ENCODE measurements around the gene PLOD2. TPM values are rescaled to one million over a fixed set of nuclear protein-coding genes. Genes with fewer than 3 reads are reported as not detected.

Gene PLOD2
- total and polyA plus RNA-seq, 2 of the 8 experiments (the other 6 are each of a cell fraction or from before 2014, with no cell fraction given), result 4.0 to 28.7 TPM

DNA sequence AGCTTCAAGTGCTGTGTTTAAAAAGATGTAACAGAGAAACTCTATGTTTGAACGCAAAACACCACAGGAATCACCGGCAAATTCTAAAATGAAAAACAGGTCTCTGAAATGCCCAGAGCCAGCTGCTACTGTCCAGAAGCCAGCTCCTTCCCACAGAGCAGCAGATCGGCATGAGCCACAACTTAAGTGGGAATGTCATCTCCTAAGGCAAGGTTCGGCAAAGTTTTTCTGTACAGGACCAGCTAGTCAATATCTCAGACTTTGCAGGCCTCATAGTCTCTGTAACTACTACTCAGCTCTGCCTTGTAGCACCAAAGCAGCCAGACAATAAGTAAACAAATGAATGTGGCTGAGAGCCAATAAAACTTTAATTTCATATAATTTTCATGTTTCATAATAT, 4.9 kb downstream of the PLOD2 start (continued):
- TF ChIP-seq, protein P1, sequence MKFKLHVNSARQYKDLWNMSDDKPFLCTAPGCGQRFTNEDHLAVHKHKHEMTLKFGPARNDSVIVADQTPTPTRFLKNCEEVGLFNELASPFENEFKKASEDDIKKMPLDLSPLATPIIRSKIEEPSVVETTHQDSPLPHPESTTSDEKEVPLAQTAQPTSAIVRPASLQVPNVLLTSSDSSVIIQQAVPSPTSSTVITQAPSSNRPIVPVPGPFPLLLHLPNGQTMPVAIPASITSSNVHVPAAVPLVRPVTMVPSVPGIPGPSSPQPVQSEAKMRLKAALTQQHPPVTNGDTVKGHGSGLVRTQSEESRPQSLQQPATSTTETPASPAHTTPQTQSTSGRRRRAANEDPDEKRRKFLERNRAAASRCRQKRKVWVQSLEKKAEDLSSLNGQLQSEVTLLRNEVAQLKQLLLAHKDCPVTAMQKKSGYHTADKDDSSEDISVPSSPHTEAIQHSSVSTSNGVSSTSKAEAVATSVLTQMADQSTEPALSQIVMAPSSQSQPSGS (IDR thresholded peaks at IDR 0.05; ENCODE audit: low read length), result no peak
- TF ChIP-seq SIX5 (IDR thresholded peaks at IDR 0.05; ENCODE audit: low read depth, low read length), result no peak
- TF ChIP-seq SP2 (IDR thresholded peaks at IDR 0.05; ENCODE audit: low read length), result no peak

Measured in H1 (cell line).